GM18511 (cell line): ENCODE measurements around the gene KASH5.
"Not testable (repeated sequence)": the region's sequence is repeated elsewhere in the genome, so short reads cannot be mapped to it uniquely, and the experiment has no call there.

Experiments used
- ATAC-seq: cut with Tn5 transposase; IDR thresholded peaks from one replicate; pipeline ENCODE4 v1.9.1; 2021; ENCODE audit warnings: mild to moderate bottlenecking, moderate library complexity; ENCODE audit not compliant: unreplicated experiment

Gene KASH5

DNA sequence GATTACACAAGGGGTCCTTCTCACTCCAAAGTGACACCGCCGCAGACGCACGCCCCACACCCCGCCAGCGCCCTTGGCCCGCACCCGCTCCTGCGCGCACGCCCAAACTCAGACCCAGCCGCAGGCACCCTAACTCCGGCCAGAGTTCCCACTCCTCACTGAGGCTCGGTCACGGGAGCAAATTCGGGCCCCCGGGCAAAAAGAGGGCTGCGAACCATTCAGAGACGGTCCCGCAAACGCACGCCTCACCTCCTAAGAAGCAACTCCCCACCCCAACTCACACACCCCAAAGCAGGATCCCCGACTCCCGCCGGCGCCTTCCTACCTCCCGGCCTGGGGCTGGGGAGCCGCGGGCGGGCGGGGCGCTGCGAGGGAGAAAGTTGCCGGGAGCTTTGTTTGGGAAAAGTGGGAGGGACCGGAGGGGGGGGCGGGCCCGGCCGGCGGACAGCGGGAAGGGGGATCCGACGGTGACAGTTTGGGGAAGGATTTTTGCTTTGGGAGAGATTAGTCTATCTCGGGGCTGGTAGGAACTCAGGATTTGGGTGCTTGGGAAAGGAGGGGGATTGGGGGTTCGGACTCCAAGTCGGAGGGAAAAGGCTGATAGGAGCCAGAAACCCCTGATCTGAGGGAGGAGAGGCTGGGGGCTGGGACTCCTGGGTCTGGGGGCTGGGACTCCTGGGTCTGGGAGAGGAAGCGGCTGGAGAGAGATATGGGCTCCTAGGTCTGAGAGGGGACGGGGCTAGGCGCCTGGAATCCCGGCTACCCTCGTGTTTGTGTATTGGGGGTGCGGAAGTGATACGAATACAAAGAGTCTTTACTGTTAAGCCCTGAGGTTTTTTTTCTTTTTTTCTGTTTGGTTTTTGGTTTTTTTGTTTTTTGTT lies 25.8 kb upstream of the KASH5 start, which contains the start of gene TEAD2:
Gene TEAD2 (minus strand): TSS at position 369 of the 881 bp plus-strand sequence. CDS start 2,341 bp downstream, outside the sequence.
- no peak for ATAC-seq

DNA sequence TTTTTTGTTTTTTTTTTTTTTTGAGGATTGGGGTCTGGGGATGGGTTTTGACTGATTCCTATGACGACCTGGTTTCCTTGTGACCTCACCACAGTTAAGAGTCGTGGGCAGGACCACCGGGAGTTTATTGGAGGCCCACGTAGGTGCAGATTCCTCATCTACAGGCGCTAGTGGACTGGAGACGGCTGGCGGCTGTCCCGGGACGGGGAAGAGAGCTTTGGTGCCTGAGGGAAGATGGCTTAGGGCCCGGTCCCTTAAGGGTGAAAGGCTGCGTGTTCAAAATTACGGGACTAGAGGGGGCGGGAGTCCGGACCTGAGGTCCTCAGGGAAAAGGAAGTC lies 25.2 kb upstream of the KASH5 start:
- no peak for ATAC-seq

DNA sequence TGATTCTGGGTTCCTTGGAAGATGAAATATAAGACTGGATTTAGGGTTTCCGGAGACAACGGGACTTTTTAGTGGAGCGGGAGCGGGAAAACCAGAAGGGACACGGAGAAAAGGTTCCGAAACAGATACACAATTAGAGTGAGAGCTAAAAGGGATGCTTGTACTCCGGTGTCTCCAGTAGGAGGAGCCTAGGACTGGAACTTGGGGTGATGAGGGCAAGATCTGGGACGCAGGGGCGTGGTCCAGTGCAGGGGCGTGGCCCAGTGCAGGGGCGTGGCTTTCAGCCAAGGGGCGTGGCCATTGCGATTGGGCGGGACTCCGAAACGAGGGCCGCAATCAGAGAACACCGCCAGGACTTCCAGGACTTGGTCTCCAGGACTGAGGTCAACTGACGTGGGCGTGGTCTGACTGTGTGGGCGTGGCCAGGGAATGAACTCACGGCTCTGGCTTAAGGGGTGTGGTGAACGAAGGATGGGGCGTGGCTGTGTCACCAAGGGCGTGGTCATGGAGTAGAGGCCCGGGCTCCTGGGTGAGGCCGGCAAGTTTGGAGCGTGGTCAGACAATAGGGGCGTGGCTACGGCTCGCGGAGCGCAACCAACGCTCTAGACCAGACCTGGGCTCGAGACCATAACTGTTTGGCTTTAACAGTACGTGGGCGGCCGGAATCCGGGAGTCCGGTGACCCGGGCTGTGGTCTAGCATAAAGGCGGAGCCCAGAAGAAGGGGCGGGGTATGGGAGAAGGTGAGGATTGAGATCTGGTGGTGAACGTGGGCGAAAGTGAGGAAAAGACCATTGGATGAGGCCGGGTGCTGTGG lies 24.6 kb upstream of the KASH5 start, which contains the start of gene DKKL1:
Gene DKKL1 (plus strand): TSS at position 610 of the 815 bp plus-strand sequence. CDS start 122 bp downstream, at position 732.
- no peak for ATAC-seq

DNA sequence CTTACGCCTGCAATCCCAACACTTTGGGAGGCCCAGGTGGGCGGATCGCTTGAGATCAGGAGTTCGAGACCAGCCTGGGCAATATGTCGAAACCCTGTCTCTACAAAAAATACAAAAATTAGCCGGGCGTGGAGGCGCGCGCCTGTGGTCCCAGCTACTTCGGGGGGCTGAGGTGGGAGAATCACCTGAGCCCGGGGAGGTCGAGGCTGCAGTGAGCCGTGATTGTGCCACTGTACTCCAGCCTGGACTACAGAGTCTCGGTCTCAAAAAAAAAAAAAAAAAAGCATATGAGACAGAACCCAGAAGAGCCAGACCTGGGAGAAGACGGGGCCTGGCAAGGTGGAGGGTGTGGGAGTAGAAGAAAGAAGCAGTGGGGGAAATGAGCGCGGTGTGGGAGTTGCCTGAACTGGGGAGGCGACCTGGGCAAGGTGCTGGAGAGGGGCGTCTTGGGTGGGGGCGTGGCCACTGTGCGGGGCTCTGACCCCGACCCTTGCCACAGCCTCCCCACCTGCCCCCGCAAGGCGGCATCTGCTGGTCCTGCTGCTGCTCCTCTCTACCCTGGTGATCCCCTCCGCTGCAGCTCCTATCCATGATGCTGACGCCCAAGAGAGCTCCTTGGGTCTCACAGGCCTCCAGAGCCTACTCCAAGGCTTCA lies 23.8 kb upstream of the KASH5 start:
- no peak for ATAC-seq

DNA sequence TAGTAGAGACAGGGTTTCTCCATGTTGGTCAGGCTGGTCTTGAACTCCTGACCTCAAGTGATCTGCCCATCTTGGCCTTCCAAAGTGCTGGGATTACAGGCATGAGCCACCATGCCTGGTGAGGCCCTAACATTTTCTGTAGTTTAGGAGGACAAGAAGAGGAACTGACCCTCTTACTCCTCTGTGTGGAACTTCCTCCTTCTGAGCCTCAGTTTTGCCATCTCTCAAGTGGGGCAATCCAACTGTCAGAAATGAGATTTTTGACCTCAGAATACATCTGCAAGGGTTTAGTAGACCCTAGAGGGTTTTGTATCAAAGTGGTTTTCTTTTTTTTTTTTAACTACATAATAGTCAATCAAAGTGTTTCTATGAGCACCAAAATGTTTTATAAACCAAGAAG lies 21.9 kb upstream of the KASH5 start:
- ATAC-seq: no peak

DNA sequence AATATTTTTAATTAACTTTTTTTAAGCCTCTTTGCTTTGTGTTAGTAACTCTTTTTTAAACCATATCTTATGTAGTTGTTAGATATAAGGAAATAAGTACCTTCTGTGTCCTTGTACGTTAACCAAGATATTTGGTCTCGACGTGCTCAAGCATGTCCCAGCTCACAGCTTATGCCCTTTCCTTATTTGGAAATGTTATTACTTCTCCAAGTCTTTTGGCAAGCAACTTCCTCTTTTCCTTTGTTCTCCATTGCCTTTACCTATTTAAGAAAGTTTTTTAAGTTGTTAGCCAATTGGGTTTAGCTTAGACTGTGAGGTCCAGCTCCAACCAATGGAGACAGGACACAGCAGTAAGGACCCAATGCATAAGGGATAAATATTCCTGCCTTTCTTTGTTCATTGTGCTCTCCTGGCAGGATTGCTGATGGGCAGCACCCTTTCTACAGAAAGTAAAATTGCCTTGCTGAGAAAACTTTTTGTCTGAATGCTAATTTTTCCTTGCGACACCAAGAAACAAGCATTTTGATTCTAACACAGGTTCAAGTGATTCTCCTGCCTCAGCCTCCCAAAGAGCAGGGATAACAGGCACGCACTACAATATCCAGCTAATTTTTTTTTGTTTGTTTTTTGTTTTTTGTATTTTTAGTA lies 19.2 kb upstream of the KASH5 start:
- ATAC-seq: no peak

DNA sequence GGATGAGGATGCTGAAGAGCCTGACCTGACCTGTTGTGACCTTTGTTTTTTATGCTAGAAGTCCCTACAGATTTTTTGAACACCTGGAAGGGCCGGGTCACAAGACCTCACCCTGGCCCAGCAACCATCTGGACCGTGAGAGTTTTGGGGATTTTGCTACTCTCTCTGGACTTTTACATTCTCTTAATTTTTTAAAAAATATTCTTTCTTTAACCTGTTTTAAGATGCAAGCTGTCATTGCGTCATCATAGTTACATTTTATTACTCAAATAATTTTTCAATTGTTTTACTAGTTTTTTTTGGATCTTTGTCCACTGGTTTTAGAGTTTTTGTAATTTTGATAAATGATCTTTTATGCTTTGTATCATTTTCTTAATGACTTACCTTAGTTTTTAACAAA lies 16.9 kb upstream of the KASH5 start:
- ATAC-seq: no peak

DNA sequence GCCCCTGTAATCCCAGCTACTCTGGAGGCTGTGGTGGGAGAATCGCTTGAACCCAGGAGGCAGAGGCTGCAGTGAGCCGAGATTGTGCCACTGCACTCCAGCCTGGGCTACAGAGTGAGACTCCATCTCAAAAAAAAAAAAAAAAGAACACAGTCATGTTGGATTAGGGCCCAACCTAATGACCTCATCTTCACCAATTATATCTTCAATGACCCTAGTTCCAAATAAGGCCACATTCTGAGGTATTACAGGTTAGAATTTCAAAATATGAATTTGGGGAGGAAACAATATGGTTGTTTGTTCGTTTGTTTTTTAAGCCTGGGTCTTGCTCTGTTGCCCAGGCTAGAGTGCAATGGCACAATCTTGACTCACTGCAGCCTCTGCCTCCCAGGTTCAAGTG lies 14.9 kb upstream of the KASH5 start:
- not testable (repeated sequence) for ATAC-seq

DNA sequence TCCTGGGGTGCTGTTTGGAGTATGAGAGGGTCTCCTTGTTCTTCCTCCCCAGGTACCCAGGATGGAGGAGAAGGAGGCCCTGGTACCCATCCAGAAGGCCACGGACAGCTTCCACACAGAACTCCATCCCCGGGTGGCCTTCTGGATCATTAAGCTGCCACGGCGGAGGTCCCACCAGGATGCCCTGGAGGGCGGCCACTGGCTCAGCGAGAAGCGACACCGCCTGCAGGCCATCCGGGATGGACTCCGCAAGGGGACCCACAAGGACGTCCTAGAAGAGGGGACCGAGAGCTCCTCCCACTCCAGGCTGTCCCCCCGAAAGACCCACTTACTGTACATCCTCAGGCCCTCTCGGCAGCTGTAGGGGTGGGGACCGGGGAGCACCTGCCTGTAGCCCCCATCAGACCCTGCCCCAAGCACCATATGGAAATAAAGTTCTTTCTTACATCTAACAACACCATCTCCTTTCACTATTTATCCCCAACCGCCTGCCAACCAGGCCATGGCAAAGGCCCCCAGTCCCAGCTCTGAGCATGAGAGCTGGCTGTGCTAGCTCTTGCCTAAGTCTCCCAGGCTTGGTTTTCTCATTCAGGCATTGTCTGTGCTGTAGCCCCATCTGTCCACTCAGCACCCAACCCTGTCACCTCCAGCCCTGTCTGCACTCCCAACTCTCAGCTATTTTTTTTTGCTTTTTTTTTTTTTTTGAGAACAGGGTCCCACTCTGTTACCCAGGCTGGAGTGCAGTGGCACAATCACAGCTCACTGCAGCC lies 13.2 kb upstream of the KASH5 start:
- ATAC-seq: no peak

DNA sequence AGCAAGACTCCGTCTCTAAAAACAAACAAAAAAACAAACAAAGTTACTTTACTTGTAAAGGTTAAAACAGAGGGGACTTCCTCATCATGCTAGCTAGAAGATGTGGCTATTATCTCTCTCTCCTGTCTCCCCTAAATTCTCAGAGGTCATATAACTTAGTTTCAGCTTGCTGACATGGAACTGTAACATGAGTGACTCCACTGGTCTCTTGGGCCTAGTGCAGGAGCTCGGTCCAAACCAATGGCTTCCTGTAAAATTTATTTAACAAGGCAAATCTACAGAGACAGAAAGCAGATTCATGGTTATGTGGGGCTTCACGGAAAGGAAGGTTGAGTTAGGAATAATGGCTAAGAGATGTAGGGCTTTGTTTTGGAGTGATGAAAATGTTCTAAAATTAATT lies 9.5 kb upstream of the KASH5 start:
- no peak for ATAC-seq

DNA sequence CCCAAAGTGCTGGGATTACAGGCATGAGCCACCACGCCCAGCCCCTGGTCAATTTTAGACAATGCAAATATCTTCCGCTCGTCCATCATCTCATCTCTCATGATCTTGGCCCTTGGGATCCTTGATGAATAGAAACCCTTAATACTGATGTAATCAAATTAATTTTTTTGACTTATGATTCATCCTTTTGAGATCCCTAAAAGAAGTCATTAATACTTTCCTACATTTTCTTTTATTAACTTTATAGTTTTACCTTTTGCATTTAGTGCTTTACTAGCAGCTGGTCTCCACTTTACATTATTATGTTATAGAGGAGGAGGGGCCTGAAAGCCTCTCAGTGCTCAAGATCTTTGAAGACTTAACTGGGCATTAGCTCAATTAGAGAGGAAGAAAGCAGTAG lies 7.7 kb upstream of the KASH5 start:
- no peak for ATAC-seq

DNA sequence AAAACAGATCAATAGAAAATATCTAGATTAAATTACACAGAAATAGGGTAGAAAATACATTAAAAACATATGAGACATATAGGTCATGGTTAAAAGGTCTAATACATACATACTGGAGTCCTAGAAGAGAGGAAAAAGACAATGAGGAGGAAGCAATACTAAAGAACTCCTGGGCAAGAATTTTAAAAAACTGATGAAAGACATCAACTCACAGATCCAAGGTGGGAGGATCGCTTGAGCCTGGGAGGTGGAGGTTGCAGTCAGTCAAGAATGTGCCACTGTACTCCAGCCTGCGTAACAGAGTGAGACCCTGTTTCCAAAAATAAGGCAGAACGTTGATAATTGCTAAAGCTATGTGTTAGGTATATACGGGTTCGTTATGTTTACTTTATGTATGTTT lies 5.4 kb upstream of the KASH5 start:
- ATAC-seq: no peak

DNA sequence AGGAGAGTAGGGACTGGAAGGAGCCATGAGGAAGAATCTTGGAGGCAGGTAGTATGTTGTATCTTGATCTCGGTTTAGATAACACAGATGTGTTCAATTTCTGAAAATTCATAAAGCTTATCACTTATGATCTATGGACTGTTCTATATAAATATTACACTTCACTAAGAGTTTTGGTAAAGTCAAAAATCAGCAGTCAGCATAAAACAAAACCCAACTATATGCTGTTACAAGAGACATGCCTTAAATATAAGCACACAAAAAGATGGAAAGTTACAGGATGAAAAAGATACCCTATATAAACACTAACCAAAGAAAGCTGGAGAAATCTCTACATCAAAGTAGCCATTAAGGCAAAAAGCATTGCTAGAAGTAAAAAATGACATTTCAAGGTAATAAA lies 4.5 kb upstream of the KASH5 start:
- no peak for ATAC-seq

DNA sequence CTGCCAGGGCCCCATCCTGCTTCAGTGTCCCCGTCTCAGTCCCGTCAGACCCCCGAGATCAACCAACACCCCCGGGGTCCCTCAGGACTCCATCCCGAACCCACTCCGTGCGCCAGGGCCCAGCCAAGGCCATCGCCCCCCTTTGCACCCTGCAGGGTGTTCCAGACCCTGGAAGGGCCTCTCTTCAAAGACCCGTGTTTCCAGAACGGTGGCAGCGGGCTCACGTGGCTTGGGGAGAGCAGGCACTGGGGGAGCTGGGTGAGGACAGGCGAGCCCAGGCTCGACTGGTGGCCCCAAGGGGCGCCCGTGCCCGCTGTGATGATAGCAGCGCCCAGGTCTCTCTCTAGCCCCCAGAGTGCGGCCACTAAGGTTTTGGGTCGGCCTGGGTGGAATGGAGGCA lies 1.4 kb downstream of the KASH5 start:
- no peak for ATAC-seq

DNA sequence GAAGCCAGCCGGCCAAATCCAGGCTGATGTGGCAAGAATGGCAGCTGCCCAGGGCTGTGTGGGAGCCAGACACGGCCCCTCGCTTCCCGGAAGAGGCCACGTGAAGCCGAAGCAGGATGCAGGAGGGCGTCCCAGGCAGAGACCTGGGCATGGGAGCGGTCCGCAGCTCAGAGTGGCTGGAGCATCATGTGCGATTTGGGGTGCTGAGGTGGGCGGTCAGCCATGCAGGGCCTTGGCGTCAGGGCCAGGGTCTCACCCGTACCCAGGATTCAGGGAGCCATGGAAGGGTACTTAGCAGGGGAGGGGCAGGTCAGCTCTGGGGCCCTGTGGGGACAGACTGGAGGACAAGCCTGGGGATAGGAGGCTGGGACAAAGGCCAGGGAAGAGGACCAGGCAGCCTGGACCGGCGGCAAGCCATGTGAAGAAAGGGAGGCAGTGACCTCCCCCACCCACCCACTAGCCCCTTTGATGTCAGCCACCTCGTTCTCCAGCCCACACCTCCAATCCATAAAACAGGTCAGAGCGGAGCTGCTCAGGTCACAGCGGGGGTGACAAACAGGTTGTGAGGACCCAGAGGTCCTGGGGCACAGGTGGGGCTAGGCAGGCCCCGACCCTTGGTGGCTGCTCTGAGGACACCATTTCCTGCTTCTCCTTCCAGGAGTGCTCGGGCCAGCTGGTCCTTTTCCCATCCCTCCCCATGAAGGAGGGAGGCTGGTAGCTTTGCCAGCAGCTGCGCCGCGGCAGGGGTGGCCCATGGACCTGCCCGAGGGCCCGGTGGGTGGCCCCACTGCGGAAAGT lies 2.3 kb downstream of the KASH5 start:
- ATAC-seq: no peak

DNA sequence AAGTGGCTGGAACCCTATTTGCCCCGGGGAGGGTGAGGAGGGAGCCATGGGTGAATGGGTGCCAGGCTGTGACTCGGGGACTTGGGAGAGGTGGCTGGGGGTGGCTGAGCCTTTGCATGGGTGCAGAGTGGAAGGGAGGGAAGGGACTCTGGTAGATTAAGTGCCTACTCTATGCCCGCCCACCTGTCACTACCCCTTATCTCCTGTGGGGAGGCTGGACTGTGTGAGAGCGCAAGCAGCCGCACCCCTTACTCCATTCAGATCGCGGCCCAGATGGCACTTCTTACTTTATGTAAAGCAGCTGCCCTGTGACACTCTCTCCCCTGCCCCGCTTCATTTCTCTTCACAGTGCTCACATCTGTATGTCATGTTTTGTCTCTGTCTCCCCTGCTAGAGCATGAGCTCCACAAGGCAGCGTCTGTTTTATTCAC lies 2.9 kb downstream of the KASH5 start:
- ATAC-seq: no peak

DNA sequence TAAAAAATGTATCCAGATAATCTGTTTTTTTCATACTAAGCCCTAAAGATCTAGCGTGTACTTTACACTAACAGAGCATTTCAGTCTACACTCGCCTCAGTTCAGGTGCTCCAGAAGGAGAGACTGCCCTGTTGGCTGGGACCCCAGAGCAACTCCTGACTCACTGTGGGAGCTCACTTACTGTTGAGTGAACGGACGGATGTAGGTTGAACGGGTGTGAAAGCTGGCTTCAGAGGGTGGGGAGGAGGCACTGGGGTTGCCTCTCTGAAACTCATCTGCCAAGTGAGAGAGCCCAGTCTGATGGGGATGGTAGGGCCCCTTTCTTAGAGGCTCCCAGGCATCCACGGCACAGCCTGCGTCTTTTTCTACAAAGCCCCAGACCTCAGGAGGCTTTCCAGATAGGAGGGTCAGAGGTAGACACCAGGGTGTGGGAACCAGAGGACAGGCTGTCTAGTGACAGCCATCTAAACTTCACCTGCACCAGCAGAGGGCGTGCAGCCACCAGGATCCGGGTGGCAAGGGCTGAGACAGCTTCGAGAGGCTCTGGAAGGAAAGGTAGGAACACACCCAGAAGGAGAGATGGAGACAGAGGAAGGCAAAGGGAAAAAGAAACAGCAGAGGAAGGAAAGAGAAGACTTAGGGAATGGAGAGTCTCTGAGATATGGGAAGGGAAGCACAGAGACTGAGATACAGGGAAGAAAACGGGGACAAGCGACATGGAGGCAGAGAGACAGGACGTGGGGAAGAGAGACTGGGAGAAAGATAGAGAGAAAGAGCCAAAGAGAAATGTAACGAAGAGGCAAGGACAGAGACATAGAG lies 3.7 kb downstream of the KASH5 start:
- ATAC-seq: no peak

DNA sequence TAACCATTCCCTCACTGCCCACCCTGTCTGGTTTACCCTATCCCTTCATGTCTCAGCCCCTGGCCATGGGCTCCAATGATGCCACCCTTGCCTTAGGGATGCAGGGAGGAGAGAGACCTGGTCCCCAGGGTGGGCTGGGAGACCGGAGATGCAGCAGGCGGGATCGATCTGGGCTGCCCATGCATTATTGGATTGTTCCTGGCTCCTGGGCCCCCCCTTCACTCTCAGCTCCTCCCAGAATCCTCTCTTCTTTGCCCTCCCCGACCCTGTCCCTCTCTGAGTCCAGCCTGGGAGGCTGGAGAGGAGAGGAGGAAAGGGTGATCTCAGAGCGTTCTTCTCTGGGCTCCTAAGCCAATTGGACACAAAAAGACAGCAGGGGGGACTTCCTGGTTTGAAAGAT lies 5.8 kb downstream of the KASH5 start:
- no peak for ATAC-seq
